GM19467 (cell line): Measurements from ENCODE around the gene IRS2.
"Not testable (repeated sequence)": the region's sequence is repeated elsewhere in the genome, so short reads cannot be mapped to it uniquely, and the experiment has no call there.

Experiments
- ATAC-seq: cut with Tn5 transposase; IDR thresholded peaks from one replicate; pipeline ENCODE4 v1.9.1; 2021; ENCODE audit warnings: mild to moderate bottlenecking, moderate library complexity; ENCODE audit not compliant: unreplicated experiment

IRS2 gene, protein sequence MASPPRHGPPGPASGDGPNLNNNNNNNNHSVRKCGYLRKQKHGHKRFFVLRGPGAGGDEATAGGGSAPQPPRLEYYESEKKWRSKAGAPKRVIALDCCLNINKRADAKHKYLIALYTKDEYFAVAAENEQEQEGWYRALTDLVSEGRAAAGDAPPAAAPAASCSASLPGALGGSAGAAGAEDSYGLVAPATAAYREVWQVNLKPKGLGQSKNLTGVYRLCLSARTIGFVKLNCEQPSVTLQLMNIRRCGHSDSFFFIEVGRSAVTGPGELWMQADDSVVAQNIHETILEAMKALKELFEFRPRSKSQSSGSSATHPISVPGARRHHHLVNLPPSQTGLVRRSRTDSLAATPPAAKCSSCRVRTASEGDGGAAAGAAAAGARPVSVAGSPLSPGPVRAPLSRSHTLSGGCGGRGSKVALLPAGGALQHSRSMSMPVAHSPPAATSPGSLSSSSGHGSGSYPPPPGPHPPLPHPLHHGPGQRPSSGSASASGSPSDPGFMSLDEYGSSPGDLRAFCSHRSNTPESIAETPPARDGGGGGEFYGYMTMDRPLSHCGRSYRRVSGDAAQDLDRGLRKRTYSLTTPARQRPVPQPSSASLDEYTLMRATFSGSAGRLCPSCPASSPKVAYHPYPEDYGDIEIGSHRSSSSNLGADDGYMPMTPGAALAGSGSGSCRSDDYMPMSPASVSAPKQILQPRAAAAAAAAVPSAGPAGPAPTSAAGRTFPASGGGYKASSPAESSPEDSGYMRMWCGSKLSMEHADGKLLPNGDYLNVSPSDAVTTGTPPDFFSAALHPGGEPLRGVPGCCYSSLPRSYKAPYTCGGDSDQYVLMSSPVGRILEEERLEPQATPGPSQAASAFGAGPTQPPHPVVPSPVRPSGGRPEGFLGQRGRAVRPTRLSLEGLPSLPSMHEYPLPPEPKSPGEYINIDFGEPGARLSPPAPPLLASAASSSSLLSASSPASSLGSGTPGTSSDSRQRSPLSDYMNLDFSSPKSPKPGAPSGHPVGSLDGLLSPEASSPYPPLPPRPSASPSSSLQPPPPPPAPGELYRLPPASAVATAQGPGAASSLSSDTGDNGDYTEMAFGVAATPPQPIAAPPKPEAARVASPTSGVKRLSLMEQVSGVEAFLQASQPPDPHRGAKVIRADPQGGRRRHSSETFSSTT (N-terminal part only)

DNA sequence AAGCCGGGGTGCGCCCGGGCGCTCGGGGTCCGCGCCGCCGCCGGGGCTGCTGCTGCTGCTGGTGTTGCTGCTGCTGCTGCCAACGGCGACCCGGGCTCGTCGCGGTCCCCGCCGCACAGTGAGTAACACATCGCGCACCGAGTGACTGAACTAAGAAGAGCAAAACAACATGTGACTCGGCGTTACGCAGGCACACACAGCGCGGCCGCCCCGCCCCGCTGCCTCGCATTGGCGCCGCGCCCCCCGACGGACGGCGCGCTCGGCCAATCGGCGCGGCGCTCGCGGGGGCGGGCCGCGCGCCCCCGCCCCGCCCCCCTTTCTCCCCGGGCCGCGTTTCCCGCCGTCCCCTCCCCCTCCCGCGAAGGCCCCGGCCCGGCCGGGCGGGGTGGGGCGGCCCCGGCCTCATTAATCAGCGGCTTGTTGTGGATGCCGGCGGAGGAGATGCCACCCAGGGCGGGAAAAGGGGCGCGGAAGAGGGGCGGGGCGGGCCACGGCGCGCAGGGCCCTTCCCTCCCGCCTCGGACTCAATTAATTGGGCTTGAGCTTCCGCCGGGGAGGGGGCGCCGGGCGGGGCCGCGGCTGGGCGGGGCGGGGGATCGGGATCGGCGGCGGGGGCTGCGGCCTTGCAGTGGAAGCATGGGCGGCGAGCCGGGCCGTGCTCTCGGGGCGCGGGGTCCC lies at the start of gene IRS2:
Gene IRS2, minus strand, starts transcription at position 127 of the 678 bp plus-strand sequence. CDS start 530 bp downstream, outside the sequence.
- ATAC-seq, result peak; percentile 95

GRCh38 chr13:109834973-109835720 lies 48.8 kb upstream of the IRS2 start:
- no peak for ATAC-seq

DNA sequence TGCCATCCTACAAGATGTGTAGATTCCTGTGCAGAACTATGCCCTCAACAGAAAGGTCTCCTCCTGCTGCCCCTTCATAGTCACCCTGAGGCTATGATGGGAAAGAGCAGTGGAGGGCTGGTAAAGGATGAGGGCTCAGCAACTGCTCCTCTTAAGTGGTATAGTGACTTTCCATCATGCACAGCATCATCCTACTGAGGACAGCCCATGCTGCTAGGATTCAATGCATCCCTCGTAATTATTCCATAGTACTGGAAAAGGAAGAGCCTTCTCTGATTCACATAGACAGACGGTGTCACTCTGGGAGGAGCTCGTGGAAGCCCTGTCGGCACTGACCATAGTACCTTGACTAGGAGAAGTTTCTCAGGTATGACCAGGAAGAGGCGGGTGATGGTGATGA lies 47.6 kb upstream of the IRS2 start:
- no peak for ATAC-seq

DNA sequence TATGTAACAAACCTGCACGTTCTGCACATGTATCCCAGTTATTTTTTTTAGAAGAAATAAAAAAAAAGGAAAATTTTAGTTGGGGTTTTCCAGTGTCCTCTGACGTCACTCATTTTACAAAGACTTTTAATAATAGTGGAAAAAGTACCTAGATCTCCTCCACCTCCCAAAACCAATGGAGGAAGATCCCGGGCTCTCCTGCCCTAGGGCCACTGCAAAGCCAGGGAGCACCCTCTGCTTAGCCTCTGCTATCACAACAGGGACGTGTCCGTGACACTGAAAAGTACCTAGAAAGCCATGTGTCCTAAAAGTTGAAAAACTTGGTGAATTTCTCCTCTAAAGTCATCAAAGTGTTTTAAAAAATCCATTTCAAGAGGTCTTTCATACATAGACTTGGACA lies 46.7 kb upstream of the IRS2 start:
- ATAC-seq, result no peak

DNA sequence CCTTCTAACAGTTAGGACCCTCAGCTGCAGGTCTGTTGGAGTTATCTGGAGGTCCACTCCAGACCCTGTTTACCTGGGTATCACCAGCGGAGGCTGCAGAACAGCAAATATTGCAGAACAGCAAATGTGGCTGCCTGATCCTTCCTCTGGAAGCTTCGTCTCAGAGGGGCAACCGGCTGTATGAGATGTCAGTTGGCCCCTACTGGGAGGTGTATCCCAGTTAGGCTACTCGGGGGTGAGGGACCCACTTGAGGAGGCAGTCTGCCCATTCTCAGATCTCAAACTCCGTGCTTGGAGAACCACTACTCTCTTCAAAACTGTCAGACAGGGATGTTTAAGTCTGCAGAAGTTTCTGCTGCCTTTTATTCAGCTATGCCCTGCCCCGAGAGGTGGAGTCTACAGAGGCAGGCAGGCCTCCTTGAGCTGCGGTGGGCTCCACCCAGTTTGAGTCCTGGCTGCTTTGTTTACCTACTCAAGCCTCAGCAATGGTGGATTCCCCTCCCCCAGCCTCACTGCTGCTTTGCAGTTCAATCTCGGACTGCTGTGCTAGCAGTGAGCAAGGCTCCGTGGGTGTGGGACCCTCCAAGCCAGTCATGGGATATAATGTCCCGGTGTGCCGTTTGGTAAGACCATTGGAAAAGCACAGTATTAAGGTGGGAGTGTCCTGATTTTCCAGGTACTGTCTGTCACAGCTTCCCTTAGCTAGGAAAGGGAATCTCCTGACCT lies 42.4 kb upstream of the IRS2 start:
- not testable (repeated sequence) for ATAC-seq

- ATAC-seq, result not testable (repeated sequence)
Measured at GRCh38 chr13:109823201-109823600, 36.8 kb upstream of the IRS2 start.

- ATAC-seq, result no peak
Measured at GRCh38 chr13:109821103-109821502, 34.7 kb upstream of the IRS2 start.

GRCh38 chr13:109819874-109820273 lies 33.5 kb upstream of the IRS2 start:
- ATAC-seq, result no peak

DNA sequence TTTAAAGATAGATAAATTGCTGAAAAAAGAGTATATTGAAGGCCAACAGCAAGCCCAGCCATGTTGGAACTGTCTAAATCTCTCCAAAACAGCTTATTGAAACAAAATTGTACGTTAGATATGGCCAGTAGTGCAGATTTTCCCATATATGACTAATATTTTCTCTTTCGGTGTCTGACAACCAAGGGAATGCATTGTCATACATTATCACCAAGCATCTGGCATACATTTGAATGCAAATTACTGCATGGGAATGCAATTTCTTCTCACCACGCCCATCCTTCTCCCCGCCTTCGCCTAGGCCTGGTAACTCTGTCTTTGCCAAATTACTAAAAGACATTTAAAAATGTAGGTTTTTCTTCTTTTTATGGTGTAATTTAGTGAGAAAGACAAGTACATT lies 32.5 kb upstream of the IRS2 start:
- no peak for ATAC-seq

DNA sequence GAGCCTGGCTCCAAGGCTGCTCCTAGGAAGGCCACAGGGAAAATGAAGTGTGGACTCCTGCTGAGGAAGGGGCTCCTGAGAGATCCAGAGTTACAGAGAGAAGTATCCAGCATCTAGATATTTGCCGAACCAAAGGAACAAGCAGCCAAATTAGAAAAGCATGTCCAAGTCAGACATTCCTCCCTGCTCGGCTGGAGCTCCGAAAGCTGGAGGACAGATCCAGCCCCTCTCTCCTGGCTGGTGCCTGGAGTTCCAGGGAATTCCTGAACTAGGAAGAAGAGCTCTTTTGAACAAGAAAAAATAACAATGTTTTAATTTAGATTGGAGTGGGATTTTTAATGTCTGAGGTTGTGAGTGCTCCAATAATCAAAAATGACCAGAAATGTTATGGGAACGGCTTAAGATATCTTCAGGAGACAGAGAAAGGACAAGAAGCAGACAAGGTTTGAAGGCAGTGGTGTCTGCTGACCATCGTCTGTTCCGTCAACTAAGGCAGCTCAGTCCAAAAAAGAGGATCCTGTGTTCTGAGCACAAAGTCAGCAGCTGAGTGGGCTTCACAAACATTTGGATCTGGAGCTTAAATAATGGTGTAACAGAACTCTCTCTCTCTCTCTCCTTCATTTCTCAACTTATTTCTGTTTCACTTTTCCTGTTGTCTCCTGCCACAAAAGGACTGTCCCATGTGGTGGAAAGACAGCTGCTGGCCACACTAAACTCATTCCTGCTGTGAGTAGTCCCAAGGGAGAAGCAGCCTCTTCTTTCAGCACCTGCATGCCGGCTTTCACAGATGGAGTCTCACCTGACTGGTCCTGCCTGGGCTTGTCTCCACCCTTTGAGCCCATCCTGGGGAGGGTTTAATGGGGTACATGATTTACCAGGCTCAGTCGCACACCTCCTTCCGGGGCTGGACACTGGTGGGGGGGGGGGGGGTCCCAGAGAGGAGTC lies 31.5 kb upstream of the IRS2 start:
- ATAC-seq, result no peak

DNA sequence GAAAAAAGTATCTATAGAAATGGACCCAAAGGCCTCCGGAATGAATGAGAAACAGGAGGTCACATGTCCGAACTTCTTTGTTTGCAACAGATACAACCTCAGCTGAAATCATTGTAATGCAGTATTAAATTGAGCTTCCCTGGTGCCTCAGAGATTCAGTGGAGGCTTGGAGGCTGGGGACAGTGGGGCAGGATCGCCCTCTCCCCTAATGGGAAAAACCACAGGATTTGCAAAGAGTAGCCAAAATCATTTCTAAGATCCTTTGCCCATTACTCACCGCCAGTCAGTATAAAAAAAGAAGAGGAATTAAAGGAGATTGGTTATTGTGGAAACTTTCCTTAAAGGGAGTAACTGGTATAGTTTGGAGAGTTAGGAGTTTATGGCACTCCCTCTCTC lies 30.4 kb upstream of the IRS2 start:
- ATAC-seq, result no peak

- ATAC-seq, result no peak
Measured at GRCh38 chr13:109816112-109816807, 29.9 kb upstream of the IRS2 start.

GRCh38 chr13:109815651-109816050 lies 29.3 kb upstream of the IRS2 start:
- ATAC-seq, result no peak

- no peak for ATAC-seq
Measured at GRCh38 chr13:109813663-109814062, 27.3 kb upstream of the IRS2 start.

DNA sequence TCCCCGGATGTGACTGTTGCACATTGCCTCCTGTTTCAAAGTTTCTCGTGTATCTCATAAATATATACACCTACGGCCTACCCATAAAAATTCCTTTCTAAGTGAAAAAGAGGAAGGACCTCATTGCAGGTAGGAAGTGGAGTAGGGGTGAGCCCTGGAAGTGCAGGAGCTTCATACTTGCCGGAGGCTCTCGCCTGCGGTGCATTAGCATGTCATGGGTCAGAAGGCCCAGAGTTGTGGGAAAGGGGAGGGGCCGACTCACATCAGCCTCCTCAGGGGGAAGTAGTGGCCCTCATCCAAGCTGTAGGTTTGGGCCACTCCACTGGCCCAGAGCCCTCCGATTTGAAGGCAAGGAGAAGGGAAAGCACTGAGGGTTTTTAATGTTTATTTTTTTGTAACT lies 26.0 kb upstream of the IRS2 start:
- ATAC-seq, result no peak

DNA sequence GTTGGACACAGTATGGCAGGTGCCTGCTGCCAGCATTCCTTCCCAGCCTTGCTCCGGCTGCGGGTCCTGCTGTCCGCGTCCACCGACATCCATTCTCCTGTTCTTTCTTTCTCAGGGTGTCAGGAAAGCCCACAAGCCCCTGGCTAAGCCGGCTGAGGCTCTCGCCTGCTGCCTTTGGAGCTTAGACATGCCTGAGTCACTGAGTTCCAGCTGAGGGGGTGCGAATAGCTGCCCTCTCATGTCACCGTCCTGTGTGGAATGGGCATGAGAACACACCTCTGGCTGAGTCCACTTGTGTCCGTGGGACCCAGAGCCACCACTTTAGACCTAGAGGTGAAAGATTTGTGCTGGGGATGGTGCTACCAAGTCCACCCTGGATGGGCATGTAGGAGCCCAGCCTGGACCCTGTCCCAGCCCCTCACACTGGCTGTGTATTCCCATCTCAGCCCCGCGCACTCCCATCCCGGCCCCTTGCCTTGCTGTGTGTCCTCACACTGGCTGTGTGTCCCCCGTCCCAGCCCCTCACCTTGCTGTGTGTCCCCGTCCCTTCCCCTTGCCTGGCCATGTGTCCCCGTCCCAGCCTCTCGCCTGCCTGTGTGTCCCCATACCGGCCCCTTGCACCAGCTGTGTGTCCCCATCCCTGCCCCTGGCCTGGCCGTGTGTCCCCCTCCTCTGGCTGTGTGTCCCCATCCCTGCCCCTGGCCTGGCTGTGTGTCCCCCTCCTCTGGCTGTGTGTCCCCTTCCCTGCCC lies 24.6 kb upstream of the IRS2 start:
- ATAC-seq, result no peak
